ENCODE data around the gene CD300LF.

GRCh38 chr17:74759941-74760340 lies 47.2 kb upstream of the CD300LF start:
- TF ChIP-seq CTCF (IDR thresholded peaks at IDR 0.05) (no peak), POLR2A (IDR thresholded peaks at IDR 0.05) (no peak)

Data from prostate gland (tissue), 2 donors.